ENCODE measurements around the gene NRG4. TPM values are rescaled to one million over a fixed set of nuclear protein-coding genes. Genes with fewer than 3 reads are reported as not detected.

NRG4 gene
- total RNA-seq, 1 experiment from 2014 or later: not detected

DNA sequence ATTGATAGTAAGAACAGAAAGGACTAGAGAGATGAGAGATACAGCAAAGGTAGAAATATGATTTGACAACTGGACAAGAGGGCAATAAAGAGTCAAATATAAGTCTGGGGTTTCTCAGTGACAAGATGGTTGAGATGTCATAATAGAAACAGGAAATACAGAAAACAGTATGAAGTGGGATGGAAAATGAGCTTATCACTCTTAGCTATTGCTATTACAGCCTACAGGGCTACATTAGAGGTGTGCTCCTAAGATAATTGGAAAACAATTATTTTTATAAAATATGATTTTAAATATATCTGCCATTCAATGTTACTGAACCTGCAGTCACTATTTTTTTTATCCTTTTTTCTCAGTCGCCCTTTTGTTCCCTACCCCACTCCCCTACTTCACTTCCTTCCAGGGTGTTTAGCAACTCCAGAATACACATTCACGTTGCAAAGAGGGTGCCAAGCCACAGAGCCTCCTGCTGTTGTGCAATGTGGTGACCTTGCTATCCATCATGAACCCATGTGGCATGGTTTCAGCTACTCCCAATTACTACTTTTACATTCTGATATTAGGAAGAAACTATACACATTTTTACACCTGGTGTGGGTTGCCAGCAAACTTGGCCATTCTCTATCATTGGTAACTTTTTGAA is 6.0 kb downstream of the NRG4 start:
- no peak overlapping the region for H3K23ac ChIP-seq (ENCODE audit: insufficient read length, low read depth, low read length)
- H2BK15ac ChIP-seq (ENCODE audit: low read depth, low read length): no peak overlapping the region
- H4K91ac ChIP-seq (ENCODE audit: insufficient read length, low read depth, low read length): no peak overlapping the region
- no peak overlapping the region for H3K9ac ChIP-seq (ENCODE audit: extremely low read depth, insufficient read length, low read length)
- no peak overlapping the region for H2BK5ac ChIP-seq (ENCODE audit: insufficient read length, low read length)
- no peaks in the 10 kb centered on the region for H3K79me2 ChIP-seq (ENCODE audit: insufficient read depth, low read length)
- H3K27me3 Mint-ChIP-seq (ENCODE audit: low read depth): peaks cover 1% of the 10 kb centered on the region; the same call in 1 of the 2 replicates
- H3K27ac Mint-ChIP-seq: no peak overlapping the region
- no peak overlapping the region for H2BK20ac ChIP-seq (ENCODE audit: low read depth, low read length, poor library complexity, severe bottlenecking)
- no peaks in the 10 kb centered on the region for H3K27me3 ChIP-seq (ENCODE audit: insufficient read depth, low read length)
- no peak overlapping the region for H2AK5ac ChIP-seq (ENCODE audit: insufficient read length, low read length)
- H3K36me3 Mint-ChIP-seq (ENCODE audit: insufficient read depth in 1 of 3, low read depth in 3 of 3): no peaks in the 10 kb centered on the region
- no peak overlapping the region for H2AFZ ChIP-seq (ENCODE audit: low read length)
- TF ChIP-seq, protein P1, sequence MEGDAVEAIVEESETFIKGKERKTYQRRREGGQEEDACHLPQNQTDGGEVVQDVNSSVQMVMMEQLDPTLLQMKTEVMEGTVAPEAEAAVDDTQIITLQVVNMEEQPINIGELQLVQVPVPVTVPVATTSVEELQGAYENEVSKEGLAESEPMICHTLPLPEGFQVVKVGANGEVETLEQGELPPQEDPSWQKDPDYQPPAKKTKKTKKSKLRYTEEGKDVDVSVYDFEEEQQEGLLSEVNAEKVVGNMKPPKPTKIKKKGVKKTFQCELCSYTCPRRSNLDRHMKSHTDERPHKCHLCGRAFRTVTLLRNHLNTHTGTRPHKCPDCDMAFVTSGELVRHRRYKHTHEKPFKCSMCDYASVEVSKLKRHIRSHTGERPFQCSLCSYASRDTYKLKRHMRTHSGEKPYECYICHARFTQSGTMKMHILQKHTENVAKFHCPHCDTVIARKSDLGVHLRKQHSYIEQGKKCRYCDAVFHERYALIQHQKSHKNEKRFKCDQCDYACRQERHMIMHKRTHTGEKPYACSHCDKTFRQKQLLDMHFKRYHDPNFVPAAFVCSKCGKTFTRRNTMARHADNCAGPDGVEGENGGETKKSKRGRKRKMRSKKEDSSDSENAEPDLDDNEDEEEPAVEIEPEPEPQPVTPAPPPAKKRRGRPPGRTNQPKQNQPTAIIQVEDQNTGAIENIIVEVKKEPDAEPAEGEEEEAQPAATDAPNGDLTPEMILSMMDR (conservative IDR thresholded peaks at IDR 0.05): no peak
- no peak for DNase-seq
- H3K4me2 ChIP-seq (ENCODE audit: insufficient read depth, insufficient read length, low read length): no peak overlapping the region
- H3K56ac ChIP-seq (ENCODE audit: insufficient read length, low read depth, low read length): no peak overlapping the region
- H3K4me3 Mint-ChIP-seq: no peak overlapping the region
- H3T11ph ChIP-seq (ENCODE audit: low read length): no peak overlapping the region
- H3K4ac ChIP-seq (ENCODE audit: low read depth, low read length): no peak overlapping the region
- H3K18ac ChIP-seq (ENCODE audit: insufficient read length, low read depth, low read length): no peak overlapping the region
- H4K5ac ChIP-seq (ENCODE audit: insufficient read length, low read depth, low read length): no peak overlapping the region
- H4K20me1 ChIP-seq (ENCODE audit: control insufficient read depth, insufficient read depth, insufficient read length): no peaks in the 10 kb centered on the region
- no peak overlapping the region for H3K27ac ChIP-seq (ENCODE audit: insufficient read length, low read depth, low read length)
- no peak overlapping the region for H3K14ac ChIP-seq (ENCODE audit: insufficient read depth, low read length)
- no peaks in the 10 kb centered on the region for H3K23me2 ChIP-seq (ENCODE audit: insufficient read length, low read depth, low read length, poor library complexity, severe bottlenecking)
- no peaks in the 10 kb centered on the region for H3K79me1 ChIP-seq (ENCODE audit: insufficient read depth, low read depth, low read length, poor library complexity, severe bottlenecking)
- H2BK120ac ChIP-seq (ENCODE audit: low read depth, low read length, poor library complexity, severe bottlenecking): no peak overlapping the region
- no peaks in the 10 kb centered on the region for H3K4me1 ChIP-seq (ENCODE audit: insufficient read depth, low read length)
- no peaks in the 10 kb centered on the region for H3K9me3 Mint-ChIP-seq
- no peak overlapping the region for H2BK12ac ChIP-seq (ENCODE audit: insufficient read length, low read depth, low read length)
- peaks cover 0 to 3% of the 10 kb centered on the region in 2 experiments; a peak in 1 of 4 replicates for H3K4me1 Mint-ChIP-seq
- H4K8ac ChIP-seq (replicated peaks; ENCODE audit: insufficient read length, low read depth, low read length): no peak overlapping the region
- no peaks in the 10 kb centered on the region for H3K9me3 ChIP-seq (ENCODE audit: control insufficient read depth, low read depth, low read length)
- WGBS (ENCODE audit: extremely low coverage, insufficient read length, low lambda C conversion rate): no CpG with 5 or more reads among the region's 2 CpGs

Data from H9 (cell line).